ENCODE measurements around the gene CMYA5. TPM values are rescaled to one million over a fixed set of nuclear protein-coding genes. Genes with fewer than 3 reads are reported as not detected.
A peak's percentile ranks its signal among the peaks of the same experiment; 100 is the strongest.

Gene CMYA5
- total RNA-seq, 1 donor from 2014 or later = 0.44 TPM

- DNase-seq (ENCODE audit: low read depth, low spot score) = no peak
- peaks cover 3% of the 10 kb centered on the region for H3K9me3 Mint-ChIP-seq
- peak overlapping the region; percentile 9 for H3K27ac Mint-ChIP-seq (ENCODE audit: unreplicated experiment)
- no peak overlapping the region for H3K4me3 Mint-ChIP-seq
- no peak for TF ChIP-seq CTCF (conservative IDR thresholded peaks at IDR 0.05)
- no peaks in the 10 kb centered on the region for H3K36me3 Mint-ChIP-seq (ENCODE audit: low read depth)
- no peaks in the 10 kb centered on the region for H3K27me3 Mint-ChIP-seq (ENCODE audit: low read depth)
- H3K4me1 Mint-ChIP-seq = peaks cover 4% of the 10 kb centered on the region
Measured at GRCh38 chr5:79800979-79801827, 111.6 kb downstream of the CMYA5 start.

- H3K36me3 Mint-ChIP-seq (ENCODE audit: low read depth) = no peaks in the 10 kb centered on the region
- no peak overlapping the region for H3K4me3 Mint-ChIP-seq
- TF ChIP-seq CTCF (conservative IDR thresholded peaks at IDR 0.05) = no peak
- H3K27ac Mint-ChIP-seq (ENCODE audit: unreplicated experiment) = no peak overlapping the region
- DNase-seq (ENCODE audit: low read depth, low spot score) = no peak
- peaks cover 15% of the 10 kb centered on the region for H3K4me1 Mint-ChIP-seq
- no peaks in the 10 kb centered on the region for H3K27me3 Mint-ChIP-seq (ENCODE audit: low read depth)
- peaks cover 5% of the 10 kb centered on the region for H3K9me3 Mint-ChIP-seq
Measured at GRCh38 chr5:79802406-79802805, 112.8 kb downstream of the CMYA5 start.

- Mint-ChIP-seq H3K36me3 (ENCODE audit: low read depth) (no peaks in the 10 kb centered on the region), H3K4me3 (no peak overlapping the region), H3K27me3 (ENCODE audit: low read depth) (no peaks in the 10 kb centered on the region), H3K9me3 (peaks cover 5% of the 10 kb centered on the region), H3K4me1 (peaks cover 15% of the 10 kb centered on the region), H3K27ac (ENCODE audit: unreplicated experiment) (no peak overlapping the region)
- no peak for DNase-seq (ENCODE audit: low read depth, low spot score)
- TF ChIP-seq CTCF (conservative IDR thresholded peaks at IDR 0.05) = no peak
Measured at GRCh38 chr5:79803007-79803406, 113.4 kb downstream of the CMYA5 start.

- peak; percentile 6 for DNase-seq (ENCODE audit: low read depth, low spot score)
- Mint-ChIP-seq H3K9me3 (peaks cover 5% of the 10 kb centered on the region), H3K36me3 (ENCODE audit: low read depth) (no peaks in the 10 kb centered on the region), H3K27ac (ENCODE audit: unreplicated experiment) (peak overlapping the region; percentile 91), H3K27me3 (ENCODE audit: low read depth) (no peaks in the 10 kb centered on the region), H3K4me3 (no peak overlapping the region), H3K4me1 (peaks cover 15% of the 10 kb centered on the region)
- no peak for TF ChIP-seq CTCF (conservative IDR thresholded peaks at IDR 0.05)
Measured at GRCh38 chr5:79806741-79807140, 117.1 kb downstream of the CMYA5 start.

- DNase-seq (ENCODE audit: low read depth, low spot score) = no peak
- Mint-ChIP-seq H3K9me3 (peaks cover 5% of the 10 kb centered on the region), H3K4me3 (no peak overlapping the region), H3K4me1 (peaks cover 19% of the 10 kb centered on the region), H3K27ac (ENCODE audit: unreplicated experiment) (no peak overlapping the region), H3K36me3 (ENCODE audit: low read depth) (no peaks in the 10 kb centered on the region), H3K27me3 (ENCODE audit: low read depth) (peaks cover 2% of the 10 kb centered on the region)
- no peak for TF ChIP-seq CTCF (conservative IDR thresholded peaks at IDR 0.05)
Measured at GRCh38 chr5:79809743-79810142, 120.1 kb downstream of the CMYA5 start.

All from neural crest cell (in vitro differentiated cells).